ENCODE results near the gene CDH9.
"Not testable (repeated sequence)": the region's sequence is repeated elsewhere in the genome, so short reads cannot be mapped to it uniquely, and the experiment has no call there.

CDH9 gene

DNA sequence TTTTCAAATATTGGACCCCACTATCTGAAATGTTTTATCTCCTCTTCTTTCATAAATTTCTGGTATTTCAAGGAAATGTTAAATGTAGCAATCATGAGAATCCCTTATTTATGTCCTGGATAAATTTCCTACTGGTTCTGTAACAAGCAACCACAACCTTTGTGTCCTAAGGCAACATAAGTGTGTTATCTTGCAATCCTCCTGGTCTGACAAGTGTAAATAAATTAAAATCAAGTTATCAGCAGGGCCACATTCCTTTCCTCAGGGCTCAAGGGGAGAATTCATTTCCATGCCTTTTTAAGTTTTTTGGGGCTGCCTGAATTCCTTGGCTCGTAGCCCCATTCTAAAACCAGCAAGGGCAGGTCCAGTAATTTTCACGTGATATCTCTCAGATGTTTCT is 83.2 kb downstream of the CDH9 start:
- DNase-seq (ENCODE audit: low read depth in 2 of 2) = no peak

DNA sequence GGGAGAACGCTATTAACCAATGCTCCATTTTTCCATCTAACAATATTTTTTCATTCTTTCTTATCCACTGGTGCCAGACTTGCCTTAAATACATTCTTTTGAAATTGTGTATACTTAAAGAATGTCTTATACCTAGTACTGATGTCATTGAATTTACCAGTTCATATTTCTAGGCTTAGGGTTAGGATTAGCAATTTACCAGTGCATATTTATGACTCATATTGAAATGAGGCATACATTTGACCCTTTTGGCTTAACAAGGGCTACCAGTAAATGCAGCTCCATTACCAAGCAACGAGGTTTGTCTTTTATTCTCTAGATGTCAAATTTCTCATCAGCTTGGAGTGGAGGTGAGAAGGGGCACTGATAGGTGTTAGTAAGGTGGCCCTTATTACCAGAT is 89.5 kb downstream of the CDH9 start:
- no peak for DNase-seq (ENCODE audit: low read depth in 2 of 2)

DNA sequence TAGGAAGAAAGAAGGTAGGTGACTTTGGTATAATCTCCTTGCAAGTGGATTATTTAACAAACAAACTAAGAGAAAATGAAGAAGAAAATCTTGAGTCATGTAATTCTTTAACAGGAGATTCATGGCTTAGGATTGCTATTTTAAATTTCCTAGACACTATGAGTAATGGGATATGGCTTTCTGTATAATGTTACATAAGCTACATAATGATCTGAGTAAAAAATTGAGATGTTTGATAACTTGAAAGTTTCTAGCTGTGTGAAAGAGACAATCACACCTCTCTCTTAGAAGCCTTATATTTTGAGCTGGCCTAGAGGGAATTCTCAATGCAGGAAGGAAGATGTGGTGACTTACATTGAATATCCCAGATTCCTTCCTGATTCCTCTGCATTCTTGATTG is 92.5 kb downstream of the CDH9 start:
- no peak for DNase-seq (ENCODE audit: low read depth in 2 of 2)

DNA sequence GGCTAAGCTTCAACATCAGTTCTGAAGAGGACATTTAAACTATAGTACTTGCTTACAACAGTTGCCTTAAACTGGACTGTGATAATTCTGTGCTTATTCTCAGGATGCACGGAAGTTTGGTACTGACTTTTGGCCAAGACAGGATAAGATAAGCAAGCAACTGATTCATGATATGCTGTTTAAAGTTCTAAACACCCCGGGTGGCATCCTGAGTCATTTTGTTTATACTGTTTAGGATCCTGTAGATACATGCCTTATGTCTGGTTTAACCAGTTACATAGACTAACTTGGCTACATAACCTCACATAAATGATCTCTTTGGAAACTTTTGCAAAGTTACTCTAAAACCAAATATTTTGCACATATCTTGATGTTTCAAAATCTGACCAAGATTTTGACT is 95.9 kb downstream of the CDH9 start:
- no peak for DNase-seq (ENCODE audit: low read depth in 2 of 2)

DNA sequence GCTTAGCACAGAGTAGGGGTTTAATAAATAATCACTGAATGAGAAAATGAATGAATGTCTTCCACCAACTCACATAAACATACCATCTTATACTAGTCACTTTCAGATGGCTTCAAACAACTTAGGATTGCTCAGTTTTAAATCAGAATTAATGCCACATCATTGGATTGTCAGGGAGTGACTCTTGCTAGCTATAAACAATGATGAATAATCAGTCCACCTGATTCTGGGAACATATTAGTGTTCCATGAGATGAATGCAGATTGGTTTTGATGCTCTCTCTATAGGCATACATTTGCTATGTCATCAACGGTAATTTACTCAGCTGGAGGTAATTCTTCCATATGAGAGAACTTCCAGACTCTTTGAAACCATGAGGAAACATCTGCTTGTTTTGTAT is 97.4 kb downstream of the CDH9 start:
- DNase-seq (ENCODE audit: low read depth in 2 of 2) = no peak

DNA sequence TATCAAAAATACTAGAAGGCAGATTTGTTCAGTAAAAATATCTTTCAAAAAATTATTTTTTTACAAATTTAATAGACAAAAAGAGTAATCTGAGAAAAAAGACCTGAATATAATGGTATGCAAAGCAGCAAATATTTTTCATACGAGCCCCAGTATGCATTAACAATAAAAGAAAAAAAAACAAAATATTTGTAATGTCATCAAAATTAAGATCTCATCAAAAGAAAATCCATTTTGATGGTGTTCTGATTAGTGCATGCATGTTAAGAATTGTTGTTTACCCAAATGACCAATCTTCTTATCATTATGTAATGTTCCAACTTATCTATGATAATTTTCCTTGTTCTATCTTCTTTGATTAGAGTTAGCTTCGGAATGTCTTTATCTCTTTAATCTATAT is 106.1 kb downstream of the CDH9 start:
- DNase-seq (ENCODE audit: low read depth in 2 of 2) = no peak

DNA sequence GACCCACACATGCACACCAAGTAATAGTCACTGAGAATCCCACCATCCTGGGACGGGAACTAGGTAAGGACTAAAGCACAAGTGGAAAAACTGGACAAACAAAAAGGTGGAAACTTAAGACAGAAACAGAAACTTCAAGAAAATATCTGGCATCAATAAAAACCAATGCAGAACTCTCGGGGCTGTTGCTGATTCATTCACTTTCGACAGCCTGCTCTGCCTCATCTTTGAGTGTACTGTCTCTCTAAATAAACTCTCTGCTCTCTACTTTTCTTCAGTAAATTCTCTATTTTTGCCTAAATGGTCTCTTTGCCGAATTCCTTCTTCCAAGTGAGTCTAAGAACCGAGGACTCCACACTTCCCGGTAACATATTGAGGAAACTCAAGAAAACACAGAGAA is 116.9 kb downstream of the CDH9 start:
- DNase-seq (ENCODE audit: low read depth in 2 of 2) = no peak

DNA sequence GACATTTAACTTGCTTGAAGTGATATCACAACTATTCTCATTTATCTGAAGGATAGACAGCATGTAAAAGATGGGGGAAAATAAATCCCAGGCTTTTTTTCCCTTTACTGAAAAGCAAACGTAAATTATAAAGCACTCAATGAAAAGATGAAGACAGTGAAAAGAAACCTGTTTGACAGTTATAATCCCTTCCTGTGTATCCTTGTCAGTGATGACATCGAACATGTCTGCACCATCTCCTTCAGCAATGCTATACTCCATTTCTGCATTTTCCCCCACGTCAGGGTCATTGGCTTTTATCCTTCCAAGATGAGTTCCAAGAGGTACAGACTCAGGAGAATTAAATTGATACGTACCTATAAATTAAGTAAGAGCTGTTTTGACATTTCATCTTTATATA is 134.9 kb downstream of the CDH9 start:
- no peak for DNase-seq (ENCODE audit: low read depth in 2 of 2)

DNA sequence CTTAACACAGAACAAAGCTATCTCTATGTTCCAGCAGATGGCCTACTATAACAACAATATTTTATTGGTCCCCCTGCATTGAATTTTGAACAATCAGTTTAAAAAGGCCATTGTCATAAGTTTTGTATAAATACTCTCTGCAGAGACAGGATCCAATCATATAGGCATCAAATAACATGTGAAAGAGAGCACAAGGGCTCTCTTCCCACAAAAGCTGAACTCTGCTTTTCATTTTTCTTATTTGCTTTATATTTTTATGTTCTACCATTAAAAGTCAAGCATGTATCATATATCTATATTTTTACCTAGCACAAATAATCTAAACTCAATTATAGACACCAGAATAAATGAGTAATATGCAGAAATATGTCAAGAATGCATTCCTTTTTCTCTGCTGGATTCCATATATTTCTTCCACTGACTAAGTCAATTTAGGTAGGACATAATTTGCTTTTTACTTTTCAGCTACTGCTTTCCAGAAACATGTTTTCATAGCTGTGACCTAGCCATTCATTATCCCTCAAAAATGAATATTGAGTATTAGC is 143.6 kb downstream of the CDH9 start:
- no peak for DNase-seq (ENCODE audit: low read depth in 2 of 2)

DNA sequence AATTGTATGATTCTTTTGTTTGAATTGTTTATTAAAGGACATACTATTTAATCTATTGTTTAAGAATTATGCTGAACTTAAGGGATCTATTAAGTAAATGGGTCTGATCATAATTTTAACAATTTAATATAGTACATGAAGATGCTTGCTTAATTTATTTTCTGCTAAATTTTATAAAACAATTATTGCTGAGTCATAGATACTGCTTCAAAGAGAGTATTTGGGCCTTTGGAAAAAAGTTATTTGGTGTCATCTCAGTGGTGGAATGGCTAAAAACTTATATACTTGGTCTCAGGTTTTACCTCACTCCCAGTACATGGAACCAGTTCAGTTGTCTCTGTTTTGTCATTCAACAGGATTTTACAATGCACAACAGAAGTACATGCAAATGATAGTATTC is 145.3 kb downstream of the CDH9 start:
- no peak for DNase-seq (ENCODE audit: low read depth in 2 of 2)

DNA sequence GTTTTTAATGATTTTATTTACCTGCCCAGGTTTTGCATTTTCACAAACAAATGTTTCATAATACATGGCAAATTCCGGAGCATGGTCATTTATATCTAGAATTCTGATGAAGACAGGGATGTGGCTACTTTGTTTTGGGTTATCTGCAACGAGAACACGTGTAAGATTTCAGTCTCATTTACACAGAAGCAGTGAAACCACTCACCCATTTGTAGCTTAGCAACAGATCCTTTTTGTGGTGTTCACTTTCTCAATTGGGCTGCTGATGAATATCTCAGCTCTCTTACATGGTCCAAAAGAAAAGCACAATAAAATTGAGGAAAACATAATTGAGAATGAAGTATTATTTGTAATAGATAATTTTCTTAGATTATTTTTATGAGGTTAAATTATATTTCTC is 148.6 kb downstream of the CDH9 start:
- DNase-seq (ENCODE audit: low read depth in 2 of 2) = no peak

DNA sequence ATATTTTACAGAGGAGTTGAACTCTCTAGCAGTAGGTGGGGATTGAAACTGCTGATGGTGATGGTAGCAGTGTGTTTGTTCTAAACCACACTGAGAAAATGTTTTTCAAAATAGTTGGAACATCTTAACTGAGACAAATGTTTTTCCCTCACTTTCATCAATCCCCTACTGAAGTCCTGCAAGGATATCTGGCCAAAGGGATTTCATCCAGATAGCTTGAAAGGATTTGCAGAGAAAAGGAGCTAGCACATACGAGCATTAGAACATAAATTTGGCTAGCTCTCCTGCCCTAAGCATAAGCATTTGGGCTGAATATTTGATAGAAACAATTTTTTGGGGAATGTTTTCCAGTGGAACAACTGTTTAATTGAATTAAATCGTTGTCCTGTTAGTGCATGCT is 153.9 kb downstream of the CDH9 start:
- no peak for DNase-seq (ENCODE audit: low read depth in 2 of 2)

DNA sequence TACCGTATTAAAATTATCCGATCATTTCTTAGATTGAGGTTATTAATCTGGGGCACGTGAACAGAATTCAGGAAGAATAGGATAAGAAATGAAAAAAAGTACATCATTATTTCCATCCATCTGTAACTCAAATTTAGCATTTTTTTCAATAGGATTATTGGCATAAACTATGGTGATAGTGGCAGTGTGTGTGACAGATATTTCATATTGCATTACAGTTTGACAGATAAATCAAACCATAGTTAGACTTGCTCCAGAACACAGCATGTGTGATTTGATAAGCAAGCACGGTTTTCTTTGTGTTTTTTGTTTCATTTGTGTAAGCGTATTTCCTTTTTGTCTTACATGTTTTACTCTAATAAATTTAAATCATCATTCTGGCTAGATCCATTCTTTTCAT is 155.0 kb downstream of the CDH9 start:
- no peak for DNase-seq (ENCODE audit: low read depth in 2 of 2)

DNA sequence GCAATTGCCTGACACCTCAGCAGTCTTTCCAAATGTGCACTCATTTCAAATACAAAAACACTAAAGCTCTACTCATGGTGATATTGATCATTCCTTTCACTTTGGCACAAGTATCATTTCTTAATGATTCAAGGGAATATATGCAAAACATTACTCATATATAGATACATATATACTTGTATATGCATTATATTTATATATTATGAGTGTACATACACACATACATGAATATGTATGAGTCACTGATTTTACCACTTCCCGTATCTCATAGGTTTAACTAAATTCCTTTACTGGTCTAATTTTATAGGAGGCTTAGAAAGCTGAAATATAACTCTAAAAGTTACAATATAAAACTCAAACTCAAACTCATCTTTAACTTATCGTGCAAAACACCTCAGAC is 156.5 kb downstream of the CDH9 start:
- no peak for DNase-seq (ENCODE audit: low read depth in 2 of 2)

DNA sequence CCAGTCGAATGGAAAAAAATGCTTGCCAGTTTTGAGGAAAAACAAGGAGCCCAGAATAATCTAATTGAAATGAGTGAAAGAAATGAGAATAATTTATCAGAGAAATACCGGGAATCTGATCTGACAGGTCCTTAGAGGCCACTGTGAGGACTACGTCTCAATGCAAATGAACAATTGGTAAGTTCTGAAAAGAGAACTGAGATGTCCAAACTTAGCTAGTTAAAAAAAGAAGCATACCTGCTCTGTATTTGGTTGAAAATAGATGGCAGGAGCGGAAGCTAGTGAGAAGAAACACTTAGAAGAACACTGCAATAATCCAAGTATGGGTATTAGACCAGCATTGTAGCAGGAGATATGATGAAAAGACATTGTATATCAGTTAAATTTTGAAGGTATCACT is 161.2 kb downstream of the CDH9 start:
- DNase-seq (ENCODE audit: low read depth in 2 of 2) = no peak

DNA sequence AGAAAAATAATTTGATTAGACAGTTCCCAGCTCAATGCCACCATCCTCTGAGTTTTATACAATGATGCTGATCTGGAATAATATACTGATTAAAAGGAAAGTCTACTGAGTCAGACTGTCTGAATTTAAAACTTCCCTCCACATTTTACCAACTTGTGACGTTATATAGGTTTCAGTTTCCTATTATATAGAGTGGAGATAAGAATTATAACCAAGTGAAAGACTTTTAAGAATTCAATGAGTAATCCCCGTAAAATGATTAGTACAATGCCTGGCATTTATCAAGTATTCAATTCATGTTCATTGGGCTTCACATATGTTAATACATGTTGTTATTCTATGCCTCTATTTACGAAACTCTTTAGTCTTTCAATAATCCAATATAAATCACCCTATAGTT is 166.0 kb downstream of the CDH9 start:
- no peak for DNase-seq (ENCODE audit: low read depth in 2 of 2)

DNA sequence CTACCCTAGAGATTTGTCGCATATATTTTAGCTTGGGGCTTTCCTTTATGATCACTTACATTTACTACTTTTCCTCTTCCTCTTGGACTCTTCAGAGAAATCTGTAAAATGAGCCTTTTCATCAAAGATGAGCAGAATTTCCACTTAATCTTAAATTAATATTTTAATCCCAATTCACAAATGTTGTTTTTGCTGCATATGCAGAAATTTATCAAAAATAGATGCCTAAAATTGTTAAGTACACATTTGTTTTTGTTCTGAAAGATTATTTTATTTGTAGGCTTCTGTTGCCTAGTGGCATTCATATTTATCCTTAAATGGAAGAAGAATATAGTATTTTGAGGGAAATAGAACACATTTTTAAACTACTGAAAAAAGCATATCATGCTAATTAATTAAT is 168.6 kb downstream of the CDH9 start:
- DNase-seq (ENCODE audit: low read depth in 2 of 2) = no peak

DNA sequence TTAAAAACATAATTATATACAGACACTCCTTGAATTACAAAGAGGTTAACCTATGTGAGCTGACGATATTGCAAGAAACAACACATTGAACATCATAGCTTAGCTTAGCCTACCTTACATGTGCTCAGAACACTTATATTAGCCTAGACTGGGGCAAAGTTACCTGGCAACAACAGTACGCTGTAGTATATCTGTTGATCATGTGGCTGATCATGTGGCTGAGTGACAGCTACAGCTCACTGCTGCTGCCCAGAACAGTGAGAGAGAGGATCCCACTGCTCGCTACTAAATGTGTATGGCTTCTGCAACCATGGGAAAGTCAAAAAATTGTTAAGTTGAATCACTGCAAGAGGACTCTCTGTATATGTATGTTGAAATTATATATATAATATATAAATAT is 169.9 kb downstream of the CDH9 start:
- DNase-seq (ENCODE audit: low read depth in 2 of 2) = no peak

DNA sequence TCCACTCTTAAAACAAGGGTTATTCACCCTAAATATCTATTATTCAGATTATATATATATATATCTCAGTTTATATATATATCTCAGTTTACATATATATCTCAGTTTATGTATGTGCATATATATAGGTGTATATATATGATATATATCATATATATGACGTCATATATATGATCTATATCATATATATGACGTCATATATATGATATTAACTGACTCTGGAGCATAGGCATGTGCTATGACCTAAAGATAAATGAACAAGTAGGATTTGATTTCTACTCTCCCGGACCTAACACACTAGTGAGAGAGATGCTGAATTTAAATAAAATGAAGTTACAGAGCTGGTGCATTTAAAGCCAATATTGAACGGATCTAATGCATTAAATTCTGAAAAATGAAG is 174.3 kb downstream of the CDH9 start:
- no peak for DNase-seq (ENCODE audit: low read depth in 2 of 2)

DNA sequence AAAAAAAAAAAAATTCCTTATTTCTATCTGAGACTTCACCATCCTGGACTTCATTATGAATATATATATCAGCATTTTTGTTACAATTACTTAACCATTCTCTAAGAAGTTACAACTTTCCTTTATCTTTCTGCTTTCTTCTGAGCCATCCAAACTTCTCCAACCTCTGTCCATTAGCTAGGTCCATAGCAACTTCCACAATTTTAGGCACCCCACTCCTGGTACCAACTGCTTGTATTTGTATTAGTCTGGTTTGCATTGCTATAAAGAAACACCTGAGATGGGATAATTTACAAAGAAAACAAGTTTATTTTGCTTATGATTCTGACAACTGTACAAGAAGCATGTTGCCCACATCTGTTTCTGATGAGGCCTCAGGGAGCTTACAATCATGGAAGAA is 182.1 kb downstream of the CDH9 start:
- DNase-seq (ENCODE audit: low read depth in 2 of 2) = no peak

DNA sequence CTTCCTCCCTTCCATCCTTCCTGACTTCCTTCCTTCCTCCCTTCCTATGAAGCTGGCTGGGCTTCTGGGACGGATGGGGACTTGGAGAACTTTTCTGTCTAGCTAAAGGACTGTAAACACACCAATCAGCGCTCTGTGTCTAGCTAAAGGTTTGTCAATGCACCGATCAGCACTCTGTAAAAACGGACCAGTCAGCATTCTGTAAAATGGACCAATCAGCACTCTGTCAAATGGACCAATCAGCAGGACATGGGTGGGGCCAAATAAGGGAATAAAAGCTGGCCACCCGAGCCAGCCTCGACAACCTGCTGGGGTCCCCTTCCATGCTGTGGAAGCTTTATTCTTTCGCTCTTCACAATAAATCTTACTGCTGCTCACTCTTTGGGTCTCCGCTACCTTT is 185.9 kb downstream of the CDH9 start:
- DNase-seq (ENCODE audit: low read depth in 2 of 2) = not testable (repeated sequence)

DNA sequence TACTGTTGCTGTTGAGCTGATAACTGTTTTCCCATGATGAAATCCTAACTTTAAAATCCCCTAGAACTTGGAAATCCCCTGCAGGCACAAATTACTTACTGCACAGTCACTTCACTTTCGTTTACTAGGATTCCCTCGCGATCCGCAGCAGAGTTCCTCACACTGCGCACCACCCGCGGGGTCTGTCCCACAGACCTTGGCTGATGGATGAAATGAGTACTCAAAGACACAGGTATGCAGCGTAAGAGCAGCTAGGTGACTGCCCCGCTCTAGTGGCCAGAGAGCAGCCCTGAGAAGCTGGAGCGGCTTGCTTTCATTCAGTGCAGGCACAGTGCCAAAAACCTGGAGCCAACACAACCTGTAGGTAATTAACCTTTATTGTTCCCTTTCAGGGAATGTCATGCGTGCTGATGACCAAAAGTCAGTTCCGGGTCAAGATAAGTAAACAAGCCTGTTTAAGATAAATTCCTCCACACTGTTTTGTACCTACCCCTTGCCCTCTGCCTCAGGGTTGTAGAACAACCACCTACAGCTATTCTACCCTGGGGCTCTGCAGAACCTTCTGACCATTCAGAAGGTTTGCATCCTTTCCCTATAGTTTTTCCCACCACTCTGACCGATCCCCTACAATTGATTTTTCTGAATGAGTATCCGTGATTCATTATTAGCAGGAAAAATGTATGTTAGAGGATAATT is 191.2 kb downstream of the CDH9 start:
- DNase-seq (ENCODE audit: low read depth in 2 of 2) = no peak

DNA sequence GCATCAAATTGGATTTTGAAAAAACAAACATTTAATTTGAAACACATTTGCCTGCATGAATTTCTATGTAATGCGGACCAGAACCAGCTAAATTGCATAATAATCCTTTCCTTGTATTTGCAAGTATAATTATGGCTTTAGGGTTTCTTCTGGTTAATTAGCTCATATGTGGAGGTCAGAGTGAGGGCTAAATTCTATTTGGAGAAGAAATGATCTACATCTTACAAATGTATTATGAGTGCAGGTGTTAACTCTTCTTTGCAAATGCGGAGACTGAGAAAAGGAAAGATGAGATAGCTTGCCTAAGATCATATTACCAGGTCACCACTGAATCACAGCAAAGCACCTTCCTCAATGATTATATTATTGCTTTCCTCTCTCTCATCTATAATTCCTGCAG is 194.7 kb downstream of the CDH9 start:
- no peak for DNase-seq (ENCODE audit: low read depth in 2 of 2)

DNA sequence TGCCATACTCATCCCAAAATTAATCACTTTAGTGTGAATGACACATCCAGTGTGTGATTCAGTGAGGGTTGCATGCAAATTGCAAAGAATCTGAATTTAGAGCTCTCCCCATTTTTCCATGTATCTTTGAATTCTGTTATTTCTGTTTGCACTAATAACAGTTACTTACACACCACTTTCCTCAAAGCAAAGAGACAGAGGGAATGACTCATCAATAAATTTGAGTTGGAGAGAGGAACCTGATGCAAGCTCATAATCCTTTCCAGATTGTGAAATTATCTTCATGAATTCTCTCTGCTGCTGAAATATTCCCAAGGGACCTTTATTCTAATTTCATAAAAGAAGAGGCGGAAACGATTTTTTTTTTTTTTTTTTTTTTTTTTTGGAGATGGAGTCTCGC is 204.8 kb downstream of the CDH9 start:
- DNase-seq (ENCODE audit: low read depth in 2 of 2) = no peak
